ENCODE data around the gene TSPAN5. TPM values are rescaled to one million over a fixed set of nuclear protein-coding genes. Genes with fewer than 3 reads are reported as not detected.

Gene TSPAN5
- polyA plus RNA-seq, 1 donor (not counting 4 experiments of a cell fraction or from before 2014, with no cell fraction given) = 45.5 TPM

GRCh38 chr4:98572697-98573096, 85.7 kb downstream of the TSPAN5 start:
- Histone ChIP-seq H3K4me1 (ENCODE audit: control insufficient read depth, extremely low read depth, insufficient read depth, low read length) (peaks cover 6% of the 10 kb centered on the region), H3K27me3 (ENCODE audit: control insufficient read depth, extremely low read depth, insufficient read depth, low read length) (no peaks in the 10 kb centered on the region), H2AFZ (ENCODE audit: control insufficient read depth, low read length) (no peak overlapping the region), H3K9ac (ENCODE audit: control insufficient read depth, extremely low read depth, insufficient read depth, low read length) (no peak overlapping the region), H3K36me3 (ENCODE audit: control insufficient read depth in 2 of 2, extremely low read depth in 1 of 2, insufficient read depth in 2 of 2, low read length in 2 of 2) (peaks cover 0 to 6% of the 10 kb centered on the region in 2 experiments), H3K9me3 (ENCODE audit: control insufficient read depth, low read depth, low read length) (no peaks in the 10 kb centered on the region), H4K20me1 (ENCODE audit: control insufficient read depth, extremely low read depth, insufficient read depth, low read length) (no peaks in the 10 kb centered on the region), H3K27ac (ENCODE audit: control insufficient read depth, insufficient read depth, low read length) (no peak overlapping the region), H3K79me2 (ENCODE audit: control insufficient read depth, insufficient read depth, low read length) (peaks cover 32% of the 10 kb centered on the region), H3K9me1 (ENCODE audit: control insufficient read depth, extremely low read depth, insufficient read depth, low read length) (no peaks in the 10 kb centered on the region), H3K4me2 (ENCODE audit: control insufficient read depth, extremely low read depth, insufficient read depth, low read depth, low read length) (no peak overlapping the region), H3K4me3 (ENCODE audit: control insufficient read depth in 2 of 3, extremely low read depth in 1 of 3, insufficient read depth in 2 of 3, low read depth in 1 of 3, low read length in 3 of 3) (no peak overlapping the region)
- dilution Hi-C loops (cut with MboI; ENCODE audit: extremely low pct_ligation_motif_present, low sequenced_read_pairs) = no loop called here
- TF ChIP-seq CTCF (optimal IDR thresholded peaks at IDR 0.05 in 1 of 3, IDR thresholded peaks at IDR 0.05 in 1 of 3, conservative IDR thresholded peaks at IDR 0.05 in 1 of 3; ENCODE audit: extremely low read depth in 1 of 3, insufficient read depth in 2 of 3, low read length in 3 of 3) (no peak), EZH2 (IDR thresholded peaks at IDR 0.05; ENCODE audit: low read length) (no peak)
- FAIRE-seq = no peak
- DNase-seq (ENCODE audit: low read depth, low spot score) = no peak

GRCh38 chr4:98571161-98571786, 87.1 kb downstream of the TSPAN5 start:
- Histone ChIP-seq H3K4me1 (ENCODE audit: control insufficient read depth, extremely low read depth, insufficient read depth, low read length) (peaks cover 6% of the 10 kb centered on the region), H4K20me1 (ENCODE audit: control insufficient read depth, extremely low read depth, insufficient read depth, low read length) (no peaks in the 10 kb centered on the region), H3K9ac (ENCODE audit: control insufficient read depth, extremely low read depth, insufficient read depth, low read length) (no peak overlapping the region), H3K27me3 (ENCODE audit: control insufficient read depth, extremely low read depth, insufficient read depth, low read length) (no peaks in the 10 kb centered on the region), H3K36me3 (ENCODE audit: control insufficient read depth in 2 of 2, extremely low read depth in 1 of 2, insufficient read depth in 2 of 2, low read length in 2 of 2) (peaks cover 0 to 6% of the 10 kb centered on the region in 2 experiments), H3K27ac (ENCODE audit: control insufficient read depth, insufficient read depth, low read length) (no peak overlapping the region), H3K9me1 (ENCODE audit: control insufficient read depth, extremely low read depth, insufficient read depth, low read length) (no peaks in the 10 kb centered on the region), H3K4me2 (ENCODE audit: control insufficient read depth, extremely low read depth, insufficient read depth, low read depth, low read length) (no peak overlapping the region), H3K9me3 (ENCODE audit: control insufficient read depth, low read depth, low read length) (no peaks in the 10 kb centered on the region), H3K79me2 (ENCODE audit: control insufficient read depth, insufficient read depth, low read length) (peaks cover 34% of the 10 kb centered on the region), H2AFZ (ENCODE audit: control insufficient read depth, low read length) (no peak overlapping the region), H3K4me3 (ENCODE audit: control insufficient read depth in 2 of 3, extremely low read depth in 1 of 3, insufficient read depth in 2 of 3, low read depth in 1 of 3, low read length in 3 of 3) (no peak overlapping the region)
- dilution Hi-C loops (cut with MboI; ENCODE audit: extremely low pct_ligation_motif_present, low sequenced_read_pairs) = no loop called here
- FAIRE-seq (no peak), DNase-seq (ENCODE audit: low read depth, low spot score) (no peak)
- TF ChIP-seq EZH2 (IDR thresholded peaks at IDR 0.05; ENCODE audit: low read length) = no peak
- TF ChIP-seq CTCF (optimal IDR thresholded peaks at IDR 0.05 in 1 of 3, IDR thresholded peaks at IDR 0.05 in 1 of 3, conservative IDR thresholded peaks at IDR 0.05 in 1 of 3; ENCODE audit: extremely low read depth in 1 of 3, insufficient read depth in 2 of 3, low read length in 3 of 3) = no peak
